SKM-1 (cell line): ENCODE measurements around the gene MOK.

Experiments
- DNase-seq: peaks from one replicate; lab custom pipeline; 2025; ENCODE audit not compliant: unreplicated experiment; lab: John Stamatoyannopoulos, UW

MOK gene

DNA sequence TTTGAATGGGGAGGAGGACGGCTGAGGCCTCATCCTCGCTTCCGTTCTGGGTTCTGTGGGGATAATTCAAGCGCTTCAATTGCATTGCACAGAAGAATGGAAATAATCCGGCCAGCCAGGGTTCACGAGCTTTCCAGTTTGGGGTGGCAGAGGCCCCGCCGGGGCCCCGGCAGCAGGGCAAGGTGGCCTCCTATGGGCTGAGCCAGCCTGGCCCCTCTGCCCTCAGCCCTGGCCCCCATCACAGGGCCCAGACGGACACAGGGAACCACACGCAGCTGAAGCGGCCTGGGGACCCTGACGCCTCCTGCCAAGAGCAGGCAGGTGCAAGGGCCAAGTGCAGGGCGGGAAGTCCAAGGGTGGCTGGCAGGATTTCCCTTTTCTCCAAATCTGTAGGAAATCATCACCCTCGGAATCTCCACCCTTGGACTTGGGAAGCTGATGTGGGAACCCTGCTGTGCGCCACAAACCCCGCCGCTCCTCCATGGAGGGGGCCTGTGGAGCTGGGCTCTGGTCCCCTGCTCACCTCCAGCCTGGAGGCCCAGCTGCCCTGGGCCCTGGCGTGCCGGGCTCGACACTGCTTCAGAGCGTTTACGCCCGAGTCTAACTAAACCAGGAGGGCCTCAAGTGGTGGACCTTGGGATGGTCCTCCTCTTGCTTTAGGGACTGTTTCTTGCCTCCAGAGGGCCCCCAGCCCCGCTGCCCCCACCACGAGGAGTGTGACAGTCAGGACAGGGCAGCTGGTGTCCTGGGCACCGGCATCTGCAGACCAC, 78.4 kb downstream of the MOK start:
- no peak for DNase-seq

DNA sequence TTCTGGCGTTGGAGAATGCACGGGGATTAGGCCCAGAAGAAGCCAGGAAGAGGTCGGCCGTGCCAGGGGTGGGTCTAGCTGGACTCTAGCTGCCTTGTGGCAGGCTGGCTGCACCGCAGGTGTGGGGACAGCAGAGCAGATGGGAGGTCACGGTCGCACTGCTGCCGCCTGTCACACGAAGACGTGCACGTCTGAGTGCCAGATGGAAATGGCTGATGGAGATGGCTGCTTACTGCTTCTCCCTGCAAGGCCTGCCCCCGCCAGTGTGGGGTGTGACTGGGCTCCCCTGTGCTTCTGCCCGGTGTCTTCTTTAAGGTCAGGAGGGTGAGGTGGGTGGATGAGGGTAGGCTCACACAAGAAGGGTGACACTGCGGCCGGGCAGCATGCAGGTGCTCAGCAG, 79.0 kb downstream of the MOK start:
- no peak for DNase-seq

- DNase-seq: no peak
Measured at GRCh38 chr14:102225386-102225785, 79.6 kb downstream of the MOK start.

GRCh38 chr14:102223682-102224081, 81.3 kb downstream of the MOK start:
- no peak for DNase-seq

DNA sequence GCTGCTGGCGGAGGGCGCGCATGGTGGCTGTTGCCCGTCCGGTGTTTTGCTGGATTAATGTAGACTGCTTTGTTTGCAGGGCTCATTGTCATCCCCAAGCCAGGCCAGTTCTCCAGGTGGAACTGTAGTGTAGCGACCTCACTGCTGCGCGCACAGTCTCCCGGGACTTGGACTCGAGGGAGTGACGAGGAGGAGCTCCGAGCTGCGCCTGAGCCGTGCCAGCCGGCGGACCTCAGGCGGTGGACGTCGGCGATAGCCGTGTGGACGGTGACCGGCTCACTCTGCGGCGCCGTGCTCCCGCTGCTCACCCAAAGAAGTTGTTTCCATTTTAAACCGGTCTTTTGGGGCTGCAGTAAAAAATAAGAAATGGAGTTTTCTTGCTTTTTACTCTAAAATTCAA, 82.2 kb downstream of the MOK start:
- DNase-seq: no peak

DNA sequence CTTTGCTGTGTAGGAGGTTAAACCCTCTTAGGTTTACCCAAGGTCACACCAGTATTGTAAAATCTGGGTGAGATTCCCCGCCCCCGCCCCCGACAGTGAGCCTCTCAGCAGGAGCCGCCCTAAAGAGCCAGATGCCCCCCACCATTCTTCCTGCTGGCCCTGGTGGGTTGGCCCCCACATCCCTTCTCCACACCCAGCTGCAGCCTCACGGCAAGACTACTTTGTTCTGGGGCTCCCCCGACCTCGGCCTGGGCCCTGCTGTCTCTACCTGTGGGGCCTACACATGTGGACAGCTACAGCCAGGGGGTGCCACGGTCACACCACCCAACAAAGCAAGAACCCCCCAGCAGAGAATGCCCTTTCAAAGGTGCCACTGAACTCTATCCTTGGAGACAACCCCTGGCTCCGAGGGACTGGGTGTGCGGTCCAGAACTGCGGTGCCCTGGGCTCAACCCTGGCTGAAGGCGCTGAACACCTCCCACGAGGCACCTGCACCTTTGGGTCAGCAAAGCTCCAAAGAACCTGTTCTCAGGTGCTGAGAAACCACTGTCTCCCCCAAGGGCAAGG, 82.9 kb downstream of the MOK start:
- no peak for DNase-seq

GRCh38 chr14:102221026-102221425, 83.9 kb downstream of the MOK start:
- DNase-seq: no peak

DNA sequence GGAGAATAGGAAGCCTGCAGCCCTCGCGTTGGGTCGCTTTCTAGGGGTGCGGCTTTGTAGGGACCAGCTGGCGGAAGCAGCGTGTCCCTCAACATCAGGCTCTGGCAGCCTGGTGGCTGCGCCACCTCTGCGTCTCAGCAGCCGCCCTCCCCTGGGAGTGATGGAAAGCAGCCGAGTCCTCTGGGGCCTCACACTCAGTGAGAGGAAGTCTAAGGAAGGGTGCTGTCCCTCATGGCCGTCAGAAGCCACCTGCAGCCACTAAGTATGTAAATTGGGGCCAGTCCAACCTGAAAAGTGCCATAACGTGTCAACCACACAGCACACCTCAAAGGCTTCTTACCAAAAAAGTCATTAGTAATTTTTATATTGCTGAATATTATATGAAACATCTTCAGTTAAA, 84.9 kb downstream of the MOK start:
- DNase-seq: no peak

- DNase-seq: no peak
Measured at GRCh38 chr14:102219316-102219715, 85.6 kb downstream of the MOK start.

DNA sequence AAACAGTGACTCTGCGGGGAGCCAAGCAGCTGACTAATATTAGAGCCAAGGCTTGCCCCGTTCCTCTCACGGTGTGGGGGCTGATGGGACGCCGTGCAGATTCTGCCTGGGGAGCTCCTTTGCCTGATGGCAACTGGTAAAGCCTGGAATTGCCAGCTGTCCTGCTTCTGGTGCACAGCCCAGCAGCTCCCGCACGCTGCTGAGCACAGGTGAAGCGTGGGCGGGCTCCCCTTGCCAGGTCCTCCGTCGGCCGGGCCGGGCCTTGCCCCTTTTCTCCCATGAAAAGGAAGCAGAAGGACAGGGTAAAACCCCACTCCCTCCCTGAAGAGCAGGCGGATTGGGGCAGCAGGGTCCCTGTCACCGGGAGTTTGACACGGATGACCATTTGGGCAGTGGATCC, 86.3 kb downstream of the MOK start:
- DNase-seq: no peak

DNA sequence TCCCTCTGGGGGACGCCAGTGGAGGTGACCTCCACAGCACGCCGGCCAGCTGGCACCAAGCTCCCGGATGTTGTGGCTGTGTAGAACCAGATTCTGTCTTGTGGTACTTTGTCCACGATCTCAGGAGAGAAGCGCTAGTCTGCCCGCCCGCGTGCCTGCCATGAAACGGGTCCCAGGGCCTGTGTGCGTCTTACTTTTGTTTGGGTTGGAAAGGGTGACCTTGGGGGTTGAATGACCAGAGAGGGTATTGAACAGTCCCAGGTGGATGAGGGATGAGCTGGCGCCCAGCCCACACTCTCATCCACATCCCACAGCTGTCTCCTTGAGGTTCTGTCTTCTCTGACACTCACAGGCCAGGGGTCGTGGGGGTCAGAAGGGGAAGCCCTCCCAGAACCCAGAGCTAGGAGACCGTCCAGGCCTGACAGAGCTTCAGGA, 87.0 kb downstream of the MOK start:
- no peak for DNase-seq

DNA sequence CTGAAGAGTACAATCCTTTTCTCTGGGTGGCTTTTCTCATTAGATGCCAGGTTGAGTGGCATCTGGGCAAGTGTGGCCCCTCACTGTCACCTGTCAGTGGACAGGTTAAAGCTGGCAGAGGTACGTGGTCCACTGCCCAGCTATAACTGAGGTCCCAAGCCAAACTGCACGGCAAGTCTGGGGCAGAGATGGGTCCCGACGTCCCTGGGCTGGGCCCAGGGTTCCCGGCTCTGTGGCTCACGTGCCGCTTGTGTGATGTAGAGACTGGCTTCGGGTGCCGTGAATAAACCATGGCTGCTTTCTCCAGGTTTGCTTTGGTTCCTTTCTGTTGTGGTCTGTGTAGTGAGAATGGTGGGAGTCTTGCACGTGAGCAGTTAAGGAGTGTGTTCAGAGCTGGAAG, 87.6 kb downstream of the MOK start:
- no peak for DNase-seq

- DNase-seq: no peak
Measured at GRCh38 chr14:102215576-102216250, 89.3 kb downstream of the MOK start.

DNA sequence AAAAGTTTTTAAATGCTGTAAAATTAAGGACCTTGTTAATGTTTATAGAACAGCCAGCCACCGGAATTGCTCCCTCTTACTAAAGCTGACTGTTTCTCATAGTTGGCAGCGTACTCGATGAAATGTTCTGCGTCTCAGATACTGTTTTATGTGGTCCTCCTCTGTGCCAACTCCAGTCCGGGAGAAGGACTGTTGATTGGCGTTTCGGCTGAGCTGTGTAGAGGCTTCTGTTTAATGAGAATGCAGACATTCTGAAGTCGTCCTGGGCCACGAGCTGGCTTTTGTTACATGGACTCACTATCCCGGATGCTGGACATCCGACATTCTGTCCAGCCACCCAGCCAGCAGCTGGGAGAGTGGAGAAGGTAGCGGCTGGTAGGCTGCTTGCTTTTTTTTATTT, 89.9 kb downstream of the MOK start:
- DNase-seq: no peak

- DNase-seq: no peak
Measured at GRCh38 chr14:102213984-102214658, 90.8 kb downstream of the MOK start.

DNA sequence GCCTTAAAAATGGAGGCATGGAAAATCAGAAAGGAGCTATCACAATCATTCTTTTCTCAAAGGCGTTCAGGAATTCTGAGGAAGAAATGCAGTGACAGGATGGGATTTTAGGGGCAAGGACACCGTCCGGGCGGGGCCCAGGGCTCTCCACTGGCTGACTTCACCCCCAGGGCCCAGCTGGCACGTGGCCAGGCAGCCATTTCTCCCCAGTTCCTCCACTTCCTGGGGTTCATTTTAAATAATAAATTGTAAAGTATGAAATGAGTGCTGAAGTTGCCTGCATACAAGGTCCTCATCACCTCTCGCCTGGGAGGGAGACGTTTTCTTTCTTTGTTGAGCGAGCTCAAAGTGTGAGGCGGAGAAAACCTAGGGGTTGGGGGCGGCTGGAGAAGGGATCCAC, 91.5 kb downstream of the MOK start:
- DNase-seq: no peak

DNA sequence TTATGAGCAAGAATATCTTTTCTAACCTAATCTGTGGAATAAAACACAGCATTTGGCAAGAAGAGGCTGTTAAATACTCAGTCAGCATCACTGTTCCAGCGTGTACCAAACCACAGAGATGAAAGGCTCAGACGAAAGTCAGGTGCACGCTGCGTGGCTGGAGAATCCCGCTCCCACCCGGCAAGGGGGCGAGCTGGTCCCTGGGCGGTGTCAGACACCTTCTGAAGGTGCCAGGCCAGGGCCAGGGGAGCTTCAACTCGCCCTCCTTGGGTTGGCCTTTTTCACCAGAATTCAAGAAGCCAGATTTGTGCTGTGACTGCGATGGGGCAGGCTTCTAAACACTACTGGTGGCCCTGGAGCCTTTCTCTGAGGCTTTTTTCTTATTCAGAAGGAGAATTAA, 92.1 kb downstream of the MOK start:
- DNase-seq: no peak

- no peak for DNase-seq
Measured at GRCh38 chr14:102212356-102212755, 92.6 kb downstream of the MOK start.

- no peak for DNase-seq
Measured at GRCh38 chr14:102211240-102211639, 93.7 kb downstream of the MOK start.

GRCh38 chr14:102210421-102211042, 94.4 kb downstream of the MOK start:
- DNase-seq: no peak

DNA sequence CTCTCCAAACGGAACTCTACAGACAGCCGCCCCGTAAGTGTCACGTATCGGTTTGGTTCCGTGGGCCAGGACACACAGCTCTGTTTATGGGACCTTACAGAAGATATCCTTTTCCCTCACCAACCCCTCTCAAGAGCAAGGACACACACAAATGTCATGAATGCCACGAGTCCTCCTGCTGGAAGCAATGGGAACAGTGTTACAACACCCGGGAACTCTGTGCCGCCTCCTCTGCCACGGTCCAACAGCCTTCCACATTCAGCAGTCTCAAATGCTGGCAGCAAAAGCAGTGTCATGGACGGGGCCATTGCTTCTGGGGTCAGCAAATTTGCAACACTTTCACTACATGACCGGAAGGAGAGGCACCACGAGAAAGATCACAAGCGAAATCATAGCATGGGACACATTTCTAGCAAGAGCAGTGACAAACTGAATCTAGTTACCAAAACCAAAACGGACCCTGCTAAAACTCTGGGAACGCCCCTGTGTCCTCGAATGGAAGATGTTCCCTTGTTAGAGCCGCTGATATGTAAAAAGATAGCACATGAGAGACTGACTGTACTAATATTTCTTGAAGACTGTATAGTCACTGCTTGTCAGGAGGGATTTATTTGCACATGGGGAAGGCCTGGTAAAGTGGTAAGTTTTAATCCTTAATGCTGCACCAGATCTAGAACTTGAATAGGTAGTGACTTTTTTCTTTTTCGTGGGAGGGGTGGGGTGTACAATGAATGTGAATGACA, 95.6 kb downstream of the MOK start:
- no peak for DNase-seq
